ENCODE measurements around the gene FOXL2NB.
A peak's percentile ranks its signal among the peaks of the same experiment; 100 is the strongest.

The FOXL2NB gene

GRCh38 chr3:138944929-138945708, 1.9 kb upstream of the FOXL2NB start:
- Mint-ChIP-seq H3K27me3 (peaks cover 76 to 89% of the 10 kb centered on the region in 2 donors), H3K4me1 (ENCODE audit: low read depth in 2 of 2) (peaks cover 17 to 20% of the 10 kb centered on the region in 2 donors), H3K27ac (no peak overlapping the region), H3K36me3 (ENCODE audit: insufficient read depth) (no peaks in the 10 kb centered on the region), H3K9me3 (no peaks in the 10 kb centered on the region), H3K4me3 (peak overlapping the region; percentile 80 to 88)
- ATAC-seq (replicated peaks) (peak; percentile 30), DNase-seq (no peak)

DNA sequence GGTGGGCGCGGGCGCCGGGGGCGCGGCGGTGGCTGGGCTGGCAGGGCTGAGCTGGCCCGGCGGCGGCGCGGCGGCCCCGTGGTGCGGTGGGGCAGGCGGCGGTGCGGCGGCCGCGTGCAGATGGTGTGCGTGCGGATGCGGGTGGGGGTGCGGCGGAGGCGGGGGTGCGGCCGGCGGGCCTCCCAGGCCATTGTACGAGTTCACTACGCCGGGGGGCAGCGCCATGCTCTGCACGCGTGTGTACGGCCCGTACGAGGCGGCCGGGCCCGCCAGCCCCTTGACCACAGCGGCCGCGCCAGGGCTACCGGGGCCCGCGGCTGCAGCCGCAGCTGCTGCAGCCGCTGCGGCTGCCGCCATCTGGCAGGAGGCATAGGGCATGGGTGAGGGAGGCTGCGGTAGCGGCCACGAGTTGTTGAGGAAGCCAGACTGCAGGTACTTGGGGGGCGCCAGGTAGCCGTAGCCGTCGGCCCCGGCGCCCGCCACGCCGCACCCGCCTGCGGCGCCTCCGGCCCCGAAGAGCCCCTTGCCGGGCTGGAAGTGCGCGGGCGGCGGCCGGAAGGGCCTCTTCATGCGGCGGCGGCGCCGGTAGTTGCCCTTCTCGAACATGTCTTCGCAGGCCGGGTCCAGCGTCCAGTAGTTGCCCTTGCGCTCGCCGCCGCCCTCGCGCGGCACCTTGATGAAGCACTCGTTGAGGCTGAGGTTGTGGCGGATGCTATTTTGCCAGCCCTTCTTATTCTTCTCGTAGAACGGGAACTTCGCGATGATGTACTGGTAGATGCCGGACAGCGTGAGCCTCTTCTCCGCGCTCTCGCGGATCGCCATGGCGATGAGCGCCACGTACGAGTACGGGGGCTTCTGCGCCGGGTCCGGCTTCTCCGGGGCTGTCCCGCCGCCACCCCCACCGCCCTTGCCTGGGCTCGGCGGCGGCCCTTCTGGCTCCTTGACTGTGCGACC, 1.0 kb upstream of the FOXL2NB start:
- no peak for DNase-seq
- Mint-ChIP-seq H3K27me3 (peaks cover 77 to 89% of the 10 kb centered on the region in 2 donors), H3K27ac (no peak overlapping the region), H3K36me3 (ENCODE audit: insufficient read depth) (no peaks in the 10 kb centered on the region), H3K4me1 (ENCODE audit: low read depth in 2 of 2) (peaks cover 22 to 26% of the 10 kb centered on the region in 2 donors), H3K4me3 (peak overlapping the region; percentile 80 to 88), H3K9me3 (no peaks in the 10 kb centered on the region)
- ATAC-seq (replicated peaks) = peak; percentile 18

GRCh38 chr3:138947495-138948121, 591 bp downstream of the FOXL2NB start:
- Mint-ChIP-seq H3K4me1 (ENCODE audit: low read depth in 2 of 2) (peaks cover 22 to 26% of the 10 kb centered on the region in 2 donors), H3K36me3 (ENCODE audit: insufficient read depth) (no peaks in the 10 kb centered on the region), H3K4me3 (peak overlapping the region; percentile 67 to 73), H3K27ac (no peak overlapping the region), H3K27me3 (peaks cover 67 to 85% of the 10 kb centered on the region in 2 donors), H3K9me3 (no peaks in the 10 kb centered on the region)
- no peak for DNase-seq
- no peak for ATAC-seq (replicated peaks)

GRCh38 chr3:138948371-138949001, 1.5 kb downstream of the FOXL2NB start:
- H3K27ac Mint-ChIP-seq = no peak overlapping the region
- H3K27me3 Mint-ChIP-seq = peaks cover 64 to 83% of the 10 kb centered on the region in 2 donors
- DNase-seq = no peak
- H3K36me3 Mint-ChIP-seq (ENCODE audit: insufficient read depth) = no peaks in the 10 kb centered on the region
- H3K4me3 Mint-ChIP-seq = no peak overlapping the region
- no peak for ATAC-seq (replicated peaks)
- peaks cover 20 to 26% of the 10 kb centered on the region in 2 donors for H3K4me1 Mint-ChIP-seq (ENCODE audit: low read depth in 2 of 2)
- H3K9me3 Mint-ChIP-seq = no peaks in the 10 kb centered on the region

DNA sequence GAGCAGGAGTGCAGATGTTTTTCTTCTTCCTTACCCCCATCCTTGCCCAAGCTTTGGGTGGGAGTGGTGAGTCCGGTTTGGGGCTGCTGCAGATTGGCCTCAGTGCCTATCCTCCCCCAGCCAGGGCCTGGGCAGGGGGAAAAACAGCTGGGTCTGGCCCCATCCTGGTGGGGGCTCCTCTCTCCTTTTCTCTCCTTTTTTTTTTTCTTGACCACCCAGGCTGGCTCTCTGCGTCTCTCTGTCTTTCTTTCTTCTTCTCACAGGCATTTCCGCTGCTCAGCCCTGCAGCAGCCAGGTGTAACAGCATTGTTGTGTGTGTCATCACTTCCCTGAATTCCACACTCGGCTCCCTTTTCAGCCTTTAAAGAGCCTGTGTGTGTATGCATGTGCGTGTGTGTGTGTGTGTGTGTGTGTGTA, 2.0 kb downstream of the FOXL2NB start:
- H3K4me1 Mint-ChIP-seq (ENCODE audit: low read depth in 2 of 2) = peaks cover 19 to 23% of the 10 kb centered on the region in 2 donors

DNA sequence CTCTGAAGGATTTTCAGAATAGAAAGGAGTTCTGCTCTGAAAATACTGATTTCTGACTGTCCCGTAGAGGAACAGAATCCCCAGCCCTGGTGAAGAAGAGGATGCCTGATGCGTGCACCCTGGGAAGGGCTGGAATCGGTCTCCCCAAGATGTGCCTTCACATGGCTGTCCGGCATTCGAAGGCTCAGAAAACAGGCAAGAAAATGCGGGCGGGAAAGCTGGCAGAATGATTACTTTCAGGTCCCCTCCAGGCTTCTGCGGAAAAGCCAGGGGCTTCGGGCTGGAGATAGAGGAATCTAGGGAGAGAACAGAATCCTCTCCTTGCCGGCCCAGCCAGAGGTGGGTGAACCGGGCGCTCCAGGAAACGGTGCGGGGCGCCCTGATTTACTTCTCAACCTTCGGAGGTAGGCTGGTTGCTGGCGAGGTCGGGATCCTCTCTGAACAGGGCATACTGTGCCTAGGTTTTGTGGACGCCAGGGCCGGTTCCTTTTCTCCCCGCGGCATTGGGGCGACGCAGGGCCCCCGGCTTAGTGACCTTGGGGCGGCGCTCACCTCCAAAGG, 2.5 kb downstream of the FOXL2NB start:
- no peak for DNase-seq
- Mint-ChIP-seq H3K4me3 (peak overlapping the region; percentile 54 to 72), H3K9me3 (no peaks in the 10 kb centered on the region), H3K4me1 (ENCODE audit: low read depth in 2 of 2) (peaks cover 18 to 19% of the 10 kb centered on the region in 2 donors), H3K27ac (no peak overlapping the region), H3K27me3 (peaks cover 56 to 83% of the 10 kb centered on the region in 2 donors), H3K36me3 (ENCODE audit: insufficient read depth) (no peaks in the 10 kb centered on the region)
- no peak for ATAC-seq (replicated peaks)

More for the DNA sequence above, 2.0 kb downstream of the FOXL2NB start:
- peak overlapping the region in 1 of 2 donors; percentile 72 for H3K4me3 Mint-ChIP-seq
- H3K36me3 Mint-ChIP-seq (ENCODE audit: insufficient read depth) = no peaks in the 10 kb centered on the region
- no peak for ATAC-seq (replicated peaks)
- peaks cover 59 to 83% of the 10 kb centered on the region in 2 donors for H3K27me3 Mint-ChIP-seq
- no peak for DNase-seq
- H3K9me3 Mint-ChIP-seq = no peaks in the 10 kb centered on the region
- no peak overlapping the region for H3K27ac Mint-ChIP-seq

DNA sequence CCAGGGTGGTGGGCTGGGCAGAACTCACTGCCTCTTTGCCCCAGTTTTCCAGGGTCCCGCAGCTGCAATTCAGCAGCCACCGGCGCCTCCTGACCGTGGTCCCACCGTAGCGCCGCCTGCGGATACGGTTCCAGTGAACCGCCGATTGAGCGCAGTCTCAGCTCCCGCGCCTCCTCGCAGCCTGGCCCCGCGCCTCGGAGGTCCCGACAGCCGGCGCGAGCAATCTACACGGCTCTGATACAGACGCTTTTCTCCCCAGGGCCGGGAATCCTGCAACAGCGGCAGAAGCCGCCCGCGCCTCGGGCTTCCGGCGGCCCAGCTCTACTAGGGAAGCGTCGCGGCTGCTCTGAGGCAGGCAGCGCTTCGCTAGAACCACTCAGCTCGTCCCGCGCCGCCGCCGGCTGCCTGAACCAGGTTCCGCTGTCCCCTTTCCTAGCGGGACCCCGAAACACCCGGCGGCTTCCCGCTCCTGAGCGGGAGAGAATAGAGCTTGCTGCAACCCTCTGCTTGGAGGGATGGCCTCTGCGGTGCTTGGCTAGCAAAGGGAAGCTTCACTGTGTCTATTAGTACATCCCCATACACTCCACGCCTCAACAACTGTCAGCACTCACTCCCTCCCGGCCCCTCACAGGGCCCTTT, 3.1 kb downstream of the FOXL2NB start:
- H3K9me3 Mint-ChIP-seq = no peaks in the 10 kb centered on the region
- H3K36me3 Mint-ChIP-seq (ENCODE audit: insufficient read depth) = no peaks in the 10 kb centered on the region
- no peak overlapping the region for H3K27ac Mint-ChIP-seq
- DNase-seq = no peak
- H3K4me3 Mint-ChIP-seq = peak overlapping the region; percentile 7 to 57
- peaks cover 56 to 83% of the 10 kb centered on the region in 2 donors for H3K27me3 Mint-ChIP-seq
- ATAC-seq (replicated peaks) = peak; percentile 34
- peaks cover 15% of the 10 kb centered on the region in 2 donors for H3K4me1 Mint-ChIP-seq (ENCODE audit: low read depth in 2 of 2)

DNA sequence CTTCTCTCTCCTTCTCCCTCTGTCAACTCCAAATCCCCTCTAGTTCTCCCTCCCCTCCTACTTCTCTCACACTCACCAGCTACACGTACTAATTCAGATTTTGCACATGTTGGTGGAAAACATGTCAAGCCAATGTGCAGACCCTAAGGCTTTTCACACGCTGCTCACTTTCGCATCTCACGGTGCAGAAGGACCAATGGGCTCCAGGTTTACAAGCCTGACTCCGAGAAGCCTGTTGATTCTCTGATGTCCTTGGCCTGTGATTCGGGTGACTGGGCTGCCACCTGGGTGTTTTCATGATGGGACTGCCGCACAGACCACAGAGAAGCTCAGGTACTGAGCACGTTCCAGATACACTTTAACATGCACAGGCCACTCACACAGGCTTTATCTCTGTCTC, 3.7 kb downstream of the FOXL2NB start:
- H3K36me3 Mint-ChIP-seq (ENCODE audit: insufficient read depth) = no peaks in the 10 kb centered on the region
- H3K4me3 Mint-ChIP-seq = peak overlapping the region; percentile 7 to 57
- ATAC-seq (replicated peaks) (no peak), DNase-seq (no peak)
- no peak overlapping the region for H3K27ac Mint-ChIP-seq
- H3K27me3 Mint-ChIP-seq = peaks cover 58 to 83% of the 10 kb centered on the region in 2 donors
- peaks cover 12% of the 10 kb centered on the region in 2 donors for H3K4me1 Mint-ChIP-seq (ENCODE audit: low read depth in 2 of 2)
- no peaks in the 10 kb centered on the region for H3K9me3 Mint-ChIP-seq

DNA sequence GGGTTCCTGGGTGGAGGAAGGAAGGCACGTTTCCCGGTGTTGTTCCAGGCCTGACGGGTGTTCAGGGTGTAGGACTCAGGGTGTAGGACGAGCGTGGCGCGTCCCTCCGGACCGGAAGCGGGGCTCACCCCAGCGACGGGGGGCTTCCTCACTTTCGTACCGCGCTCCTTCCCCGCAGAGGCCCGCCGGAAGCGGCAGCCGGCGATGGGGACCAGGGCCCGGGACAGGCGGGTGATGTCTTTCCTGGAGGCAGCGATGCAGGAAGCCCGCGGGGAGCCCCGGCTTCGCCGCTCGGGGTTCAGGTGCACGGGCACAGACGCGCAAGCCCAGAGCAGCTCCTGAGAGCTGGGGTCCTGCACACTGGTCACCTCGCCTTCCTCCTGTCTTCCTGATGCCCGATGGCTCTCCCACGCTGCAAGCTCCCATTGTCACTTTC, 13.4 kb downstream of the FOXL2NB start:
- H3K9me3 Mint-ChIP-seq = peaks cover 0 to 4% of the 10 kb centered on the region in 2 donors
- peak overlapping the region; percentile 61 for H3K4me3 Mint-ChIP-seq
- peaks cover 3% of the 10 kb centered on the region for H3K36me3 Mint-ChIP-seq (ENCODE audit: insufficient read depth)
- peaks cover 65 to 86% of the 10 kb centered on the region in 2 donors for H3K27me3 Mint-ChIP-seq
- DNase-seq (no peak), ATAC-seq (replicated peaks) (no peak)
- peaks cover 4 to 13% of the 10 kb centered on the region in 2 donors for H3K4me1 Mint-ChIP-seq (ENCODE audit: low read depth in 2 of 2)
- no peak overlapping the region for H3K27ac Mint-ChIP-seq

DNA sequence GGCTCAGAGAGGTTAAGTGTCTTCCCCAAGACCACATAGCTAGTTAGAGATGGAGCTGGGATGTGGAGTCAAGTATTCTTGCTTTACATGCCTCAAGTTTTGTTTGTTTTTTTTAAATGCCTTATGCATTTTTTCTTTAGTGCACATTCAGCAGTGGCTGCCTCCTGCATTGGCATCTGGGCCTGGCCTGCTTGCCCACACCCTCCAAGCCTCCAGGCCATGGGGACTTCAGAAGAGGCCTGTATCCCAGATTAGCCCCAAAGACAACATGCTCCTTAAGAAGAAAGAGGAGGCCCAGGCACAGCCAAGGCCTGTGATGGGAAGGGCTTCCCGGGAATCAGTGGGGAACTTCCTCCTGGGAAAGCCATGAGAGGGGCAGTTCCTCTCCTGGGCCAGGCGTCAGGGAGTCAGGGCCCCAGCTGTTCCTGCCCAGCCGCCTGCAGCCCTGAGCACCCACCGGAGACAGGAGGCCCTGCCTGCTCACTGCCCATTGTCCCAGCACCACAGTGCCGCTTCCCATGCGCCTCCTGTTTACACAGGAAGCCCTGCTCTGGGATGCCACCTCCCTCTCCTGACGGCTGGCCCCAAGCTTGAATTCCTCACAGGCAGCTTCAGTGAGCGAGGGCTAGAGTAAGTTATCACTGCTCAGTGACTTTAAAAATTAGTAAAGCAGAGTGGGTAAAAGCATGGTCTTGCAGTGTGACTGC, 16.0 kb downstream of the FOXL2NB start:
- ATAC-seq (replicated peaks) (no peak), DNase-seq (no peak)
- peaks cover 3% of the 10 kb centered on the region for H3K36me3 Mint-ChIP-seq (ENCODE audit: insufficient read depth)
- no peak overlapping the region for H3K4me3 Mint-ChIP-seq
- H3K9me3 Mint-ChIP-seq = peaks cover 0 to 4% of the 10 kb centered on the region in 2 donors
- H3K27ac Mint-ChIP-seq = no peak overlapping the region
- H3K27me3 Mint-ChIP-seq = peaks cover 71 to 80% of the 10 kb centered on the region in 2 donors
- H3K4me1 Mint-ChIP-seq (ENCODE audit: low read depth in 2 of 2) = peaks cover 4 to 13% of the 10 kb centered on the region in 2 donors

GRCh38 chr3:138964264-138964663, 17.2 kb downstream of the FOXL2NB start:
- peaks cover 4 to 13% of the 10 kb centered on the region in 2 donors for H3K4me1 Mint-ChIP-seq (ENCODE audit: low read depth in 2 of 2)
- H3K9me3 Mint-ChIP-seq = peaks cover 0 to 4% of the 10 kb centered on the region in 2 donors
- peaks cover 69 to 70% of the 10 kb centered on the region in 2 donors for H3K27me3 Mint-ChIP-seq
- no peak for DNase-seq
- no peak for ATAC-seq (replicated peaks)
- no peak overlapping the region for H3K27ac Mint-ChIP-seq
- no peak overlapping the region for H3K4me3 Mint-ChIP-seq
- peaks cover 3% of the 10 kb centered on the region for H3K36me3 Mint-ChIP-seq (ENCODE audit: insufficient read depth)

Data from effector memory CD8-positive, alpha-beta T cell (primary cell).